Natural killer cell (primary cell): ENCODE results near the gene MMRN2. TPM values are rescaled to one million over a fixed set of nuclear protein-coding genes. Genes with fewer than 3 reads are reported as not detected.

Source experiments
- ATAC-seq, 3 donors: fragments of 150-1000 bp in 2 of 3; fragments of 200-7000 bp in 1 of 3; cut with Tn5 transposase; 1 replicate in 1 of 3; 2 replicates in 2 of 3; pipeline ENCODE4 v1.10.0; 2021; ENCODE audit warnings: mild to moderate bottlenecking in 2 of 3, moderate library complexity in 2 of 3
- DNase-seq, 2 donors: peaks; one replicate each; pipeline versions ENCODE4 v3.0.0 to v3.0.0-alpha.2; 2013 to 2021; ENCODE audit warnings: mixed read lengths in 1 of 2
- H3K27ac ChIP-seq: one replicate; pipeline ENCODE4 v1.5.1; 2013; ENCODE audit warnings: mild to moderate bottlenecking, low read length
- H3K27me3 ChIP-seq: one replicate; pipeline ENCODE4 v1.6.1; 2013; ENCODE audit warnings: low read length; ENCODE audit not compliant: control insufficient read depth, insufficient read depth
- H3K36me3 ChIP-seq: one replicate; pipeline ENCODE4 v1.6.1; 2013; ENCODE audit warnings: low read length; ENCODE audit not compliant: control insufficient read depth, insufficient read depth
- H3K4me1 ChIP-seq: one replicate; pipeline ENCODE4 v1.6.1; 2013; ENCODE audit warnings: low read length; ENCODE audit not compliant: control insufficient read depth, insufficient read depth
- H3K4me3 ChIP-seq: one replicate; pipeline ENCODE4 v1.5.1; 2013; ENCODE audit warnings: low read length
- H3K9me3 ChIP-seq: one replicate; pipeline ENCODE4 v1.6.1; 2013; ENCODE audit warnings: low read length; ENCODE audit not compliant: control insufficient read depth, insufficient read depth
- H3K27ac Mint-ChIP-seq, 2 donors: one replicate each; pipeline ENCODE4 v1.8.0; 2022; ENCODE audit warnings: mild to moderate bottlenecking in 2 of 2, mixed read lengths in 2 of 2, moderate library complexity in 1 of 2
- H3K27me3 Mint-ChIP-seq, 2 donors: one replicate each; pipeline ENCODE4 v1.8.0; 2022; ENCODE audit warnings: low read depth in 2 of 2, mixed read lengths in 2 of 2
- H3K36me3 Mint-ChIP-seq: one replicate; pipeline ENCODE4 v1.8.0; 2022; ENCODE audit warnings: mixed read lengths
- H3K4me1 Mint-ChIP-seq, 2 donors: one replicate each; pipeline ENCODE4 v1.8.0; 2022; ENCODE audit warnings: mixed read lengths in 2 of 2
- H3K4me3 Mint-ChIP-seq: one replicate; pipeline ENCODE4 v1.8.0; 2022; ENCODE audit warnings: mild to moderate bottlenecking, moderate library complexity, mixed read lengths
- H3K9me3 Mint-ChIP-seq, 2 donors: one replicate each; pipeline ENCODE4 v1.8.0; 2022; ENCODE audit warnings: mixed read lengths in 2 of 2
- WGBS: methylation state at CpG from one replicate; pipeline ENCODE4 v1.1.7; 2013; ENCODE audit warnings: missing lambda C conversion rate; ENCODE audit not compliant: insufficient coverage; 5-methylcytosine and 5-hydroxymethylcytosine counted together
- intact Hi-C: fragments of 100-400 bp; cut with micrococcal nuclease; formaldehyde crosslinking; loops from one replicate; pipeline ENCODE4 v1.14.2; 2022
- total RNA-seq, 4 donors: library from RNA; stranded (reverse); fragments of 120-200 nt in 1 of 4; gene quantifications; one replicate each; pipeline versions ENCODE4 v1.2.3 to v1.2.4, GENCODE V29; 2013 to 2022
- TF ChIP-seq, protein P1 (sequence below): fragments of 200-600 bp; IDR thresholded peaks from one replicate; pipeline ENCODE4 v1.8.0; 2022; ENCODE audit warnings: antibody characterized with exemption

MMRN2 gene
- total RNA-seq, 3 donors from 2014 or later (not counting 1 experiment from before 2014, with no cell fraction given) = 1.3 TPM; not detected in 2

- Histone ChIP-seq H3K27ac (no peak overlapping the region), H3K9me3 (no peaks in the 10 kb centered on the region), H3K4me3 (no peak overlapping the region), H3K27me3 (no peaks in the 10 kb centered on the region), H3K4me1 (no peaks in the 10 kb centered on the region), H3K36me3 (no peaks in the 10 kb centered on the region)
- WGBS = 62% methylated on average over 7 of the region's 7 CpGs
- TF ChIP-seq, protein P1, sequence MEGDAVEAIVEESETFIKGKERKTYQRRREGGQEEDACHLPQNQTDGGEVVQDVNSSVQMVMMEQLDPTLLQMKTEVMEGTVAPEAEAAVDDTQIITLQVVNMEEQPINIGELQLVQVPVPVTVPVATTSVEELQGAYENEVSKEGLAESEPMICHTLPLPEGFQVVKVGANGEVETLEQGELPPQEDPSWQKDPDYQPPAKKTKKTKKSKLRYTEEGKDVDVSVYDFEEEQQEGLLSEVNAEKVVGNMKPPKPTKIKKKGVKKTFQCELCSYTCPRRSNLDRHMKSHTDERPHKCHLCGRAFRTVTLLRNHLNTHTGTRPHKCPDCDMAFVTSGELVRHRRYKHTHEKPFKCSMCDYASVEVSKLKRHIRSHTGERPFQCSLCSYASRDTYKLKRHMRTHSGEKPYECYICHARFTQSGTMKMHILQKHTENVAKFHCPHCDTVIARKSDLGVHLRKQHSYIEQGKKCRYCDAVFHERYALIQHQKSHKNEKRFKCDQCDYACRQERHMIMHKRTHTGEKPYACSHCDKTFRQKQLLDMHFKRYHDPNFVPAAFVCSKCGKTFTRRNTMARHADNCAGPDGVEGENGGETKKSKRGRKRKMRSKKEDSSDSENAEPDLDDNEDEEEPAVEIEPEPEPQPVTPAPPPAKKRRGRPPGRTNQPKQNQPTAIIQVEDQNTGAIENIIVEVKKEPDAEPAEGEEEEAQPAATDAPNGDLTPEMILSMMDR = no peak
- intact Hi-C loops = no loop called here
- no peak for DNase-seq
- H3K27me3 Mint-ChIP-seq = no peaks in the 10 kb centered on the region
- no peaks in the 10 kb centered on the region for H3K36me3 Mint-ChIP-seq
- peaks cover 0 to 4% of the 10 kb centered on the region in 2 donors for H3K4me1 Mint-ChIP-seq
- no peak overlapping the region for H3K4me3 Mint-ChIP-seq
- no peaks in the 10 kb centered on the region for H3K9me3 Mint-ChIP-seq
- ATAC-seq = no peak
- no peak overlapping the region for H3K27ac Mint-ChIP-seq
Observed at GRCh38 chr10:86888585-86889381, 68.6 kb downstream of the MMRN2 start.

Other genes with a start within 250 kb of the MMRN2 start
- gene BMPR1A, start 201.0 kb downstream of the MMRN2 start, total RNA-seq = 1 to 10 TPM; 5.5 to 8.1 (median 7.7) TPM
- not detected for gene SNCG, start 984 bp upstream of the MMRN2 start, total RNA-seq
- not detected for gene ADIRF, start 10.9 kb upstream of the MMRN2 start, total RNA-seq
- not detected for gene FAM25A, start 62.7 kb upstream of the MMRN2 start, total RNA-seq
- 100 to 1,000 TPM; 102 to 115 (median 112) TPM for gene GLUD1, start 137.2 kb upstream of the MMRN2 start, total RNA-seq
- 10 to 100 TPM; 32.6 to 37.5 (median 34.1) TPM for gene SHLD2, start 137.6 kb upstream of the MMRN2 start, total RNA-seq